ENCODE data around the gene PKD2. TPM values are rescaled to one million over a fixed set of nuclear protein-coding genes. Genes with fewer than 3 reads are reported as not detected.

Gene PKD2
- total and polyA plus RNA-seq, 2 of the 4 experiments (the other 2 are of a cell fraction), result 43.8 to 51.3 TPM

DNA sequence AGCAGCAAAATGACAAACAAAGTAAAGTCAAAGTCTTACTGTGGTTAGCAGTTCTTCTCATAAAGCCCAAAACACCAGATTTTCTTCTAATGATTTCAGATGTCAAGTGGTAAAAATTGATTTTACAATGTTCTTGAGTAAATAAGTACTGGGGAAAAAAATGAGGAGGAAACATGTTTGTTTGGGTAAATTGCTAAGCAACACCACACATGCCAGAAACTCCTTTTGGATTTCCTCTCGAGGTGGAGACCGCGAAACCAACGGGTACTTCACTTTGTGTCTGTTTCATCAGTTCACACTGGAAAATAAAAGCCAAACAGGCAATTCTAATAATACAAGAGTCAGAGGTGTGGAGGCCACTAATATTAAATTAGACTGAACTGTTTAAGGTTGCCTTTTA is 4.6 kb upstream of the PKD2 start:
- ATAC-seq (ENCODE audit: low read depth), result no peak
- Histone ChIP-seq H2BK15ac (ENCODE audit: low read depth, low read length) (no peak overlapping the region), H3K18ac (ENCODE audit: low read depth, low read length) (no peak overlapping the region), H4K91ac (ENCODE audit: insufficient read depth, low read depth, low read length) (no peak overlapping the region), H3K23ac (ENCODE audit: low read depth, low read length) (no peak overlapping the region), H2AK9ac (replicated peaks; ENCODE audit: low read depth, low read length, poor library complexity) (no peak overlapping the region), H2BK120ac (ENCODE audit: low read depth, low read length) (no peak overlapping the region), H3K27ac (ENCODE audit: insufficient read depth, low read length) (no peak overlapping the region), H4K8ac (ENCODE audit: low read depth in 2 of 2, low read length in 2 of 2) (no peak overlapping the region), H3K36me3 (ENCODE audit: control insufficient read depth, insufficient read depth, low read length) (no peaks in the 10 kb centered on the region), H3K4me3 (ENCODE audit: insufficient read depth, low read depth, low read length) (no peak overlapping the region), H3K4me2 (ENCODE audit: low read depth, low read length) (no peak overlapping the region), H4K5ac (ENCODE audit: low read depth, low read length) (no peak overlapping the region), H2AK5ac (ENCODE audit: low read depth, low read length) (no peak overlapping the region), H2BK5ac (ENCODE audit: low read depth, low read length, poor library complexity, severe bottlenecking) (no peak overlapping the region), H3K14ac (replicated peaks; ENCODE audit: low read depth, low read length) (no peak overlapping the region), H3K4ac (ENCODE audit: low read depth, low read length) (no peak overlapping the region), H2AFZ (replicated peaks; ENCODE audit: low read length, poor library complexity) (no peak overlapping the region), H3K4me1 (ENCODE audit: control insufficient read depth, insufficient read depth, low read length) (0 out of 2 replicates have a peak, but pooled peaks cover 6% of the 10 kb centered on the region), H3K27me3 (ENCODE audit: control insufficient read depth, insufficient read depth, low read length) (no peaks in the 10 kb centered on the region), H3K9me3 (ENCODE audit: control insufficient read depth, insufficient read depth, low read length) (no peaks in the 10 kb centered on the region), H3K79me1 (ENCODE audit: low read depth in 1 of 2, low read length in 2 of 2) (peaks cover 0 to 7% of the 10 kb centered on the region in 2 experiments; a peak in 1 of 4 replicates), H3K9ac (ENCODE audit: low read depth, low read length) (no peak overlapping the region), H3K9me1 (ENCODE audit: insufficient read depth, low read length) (no peaks in the 10 kb centered on the region; the same call in 1 of the 2 replicates), H2BK20ac (ENCODE audit: low read depth, low read length) (no peak overlapping the region), H4K20me1 (ENCODE audit: insufficient read depth, low read length) (no peaks in the 10 kb centered on the region), H3K56ac (ENCODE audit: extremely low read depth, insufficient read depth, low read length) (no peak overlapping the region)
- TF ChIP-seq RCOR1 (IDR thresholded peaks at IDR 0.05; ENCODE audit: insufficient replicate concordance, low read length) (no peak), CHD1 (IDR thresholded peaks at IDR 0.05; ENCODE audit: low read depth, low read length) (no peak), FOS (IDR thresholded peaks at IDR 0.05; ENCODE audit: low read depth, low read length) (no peak), NFE2L2 (IDR thresholded peaks at IDR 0.05; ENCODE audit: low read depth, low read length) (no peak), RFX5 (IDR thresholded peaks at IDR 0.05; ENCODE audit: low read depth, low read length) (no peak), POLR2A (IDR thresholded peaks at IDR 0.05; ENCODE audit: low read depth, low read length) (no peak), MXI1 (IDR thresholded peaks at IDR 0.05; ENCODE audit: borderline replicate concordance, low read depth, low read length) (no peak)
- TF ChIP-seq, protein P1, sequence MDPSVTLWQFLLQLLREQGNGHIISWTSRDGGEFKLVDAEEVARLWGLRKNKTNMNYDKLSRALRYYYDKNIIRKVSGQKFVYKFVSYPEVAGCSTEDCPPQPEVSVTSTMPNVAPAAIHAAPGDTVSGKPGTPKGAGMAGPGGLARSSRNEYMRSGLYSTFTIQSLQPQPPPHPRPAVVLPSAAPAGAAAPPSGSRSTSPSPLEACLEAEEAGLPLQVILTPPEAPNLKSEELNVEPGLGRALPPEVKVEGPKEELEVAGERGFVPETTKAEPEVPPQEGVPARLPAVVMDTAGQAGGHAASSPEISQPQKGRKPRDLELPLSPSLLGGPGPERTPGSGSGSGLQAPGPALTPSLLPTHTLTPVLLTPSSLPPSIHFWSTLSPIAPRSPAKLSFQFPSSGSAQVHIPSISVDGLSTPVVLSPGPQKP (IDR thresholded peaks at IDR 0.05; ENCODE audit: borderline replicate concordance, low read depth, low read length), result no peak
- TF ChIP-seq, protein P2, sequence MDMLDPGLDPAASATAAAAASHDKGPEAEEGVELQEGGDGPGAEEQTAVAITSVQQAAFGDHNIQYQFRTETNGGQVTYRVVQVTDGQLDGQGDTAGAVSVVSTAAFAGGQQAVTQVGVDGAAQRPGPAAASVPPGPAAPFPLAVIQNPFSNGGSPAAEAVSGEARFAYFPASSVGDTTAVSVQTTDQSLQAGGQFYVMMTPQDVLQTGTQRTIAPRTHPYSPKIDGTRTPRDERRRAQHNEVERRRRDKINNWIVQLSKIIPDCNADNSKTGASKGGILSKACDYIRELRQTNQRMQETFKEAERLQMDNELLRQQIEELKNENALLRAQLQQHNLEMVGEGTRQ (IDR thresholded peaks at IDR 0.05; ENCODE audit: low read depth, low read length), result no peak
- BruUV-seq (replicated peaks), result no TSS peak
- CTCF ChIA-PET, result no interaction called here
- dilution Hi-C loops (cut with HindIII; ENCODE audit: low sequenced_read_pairs, unreplicated experiment), result no loop called here
- WGBS, 2 experiments (ENCODE audit: extremely low coverage in 2 of 2, insufficient read length in 1 of 2), result no CpG with 5 or more reads among the region's 4 CpGs
- in situ Hi-C loops (cut with MboI; ENCODE audit: low sequenced_read_pairs), result no loop called here
- DNase-seq, result no peak
- POLR2A ChIA-PET (ENCODE audit: unreplicated experiment), result no interaction called here
- intact Hi-C loops (cut with micrococcal nuclease), result no loop called here

Data from IMR-90 (cell line).